Measurements from ENCODE around the gene SMARCC1.
"Not testable (repeated sequence)": the region's sequence is repeated elsewhere in the genome, so short reads cannot be mapped to it uniquely, and the experiment has no call there.

Gene SMARCC1

GRCh38 chr3:47746264-47746663, 35.4 kb downstream of the SMARCC1 start:
- Mint-ChIP-seq H3K36me3 (ENCODE audit: low read depth) (peaks cover 31% of the 10 kb centered on the region), H3K4me3 (no peak overlapping the region), H3K27ac (no peak overlapping the region), H3K4me1 (peaks cover 1% of the 10 kb centered on the region), H3K27me3 (no peaks in the 10 kb centered on the region), H3K9me3 (no peaks in the 10 kb centered on the region)
- ATAC-seq (no peak), DNase-seq (no peak)

DNA sequence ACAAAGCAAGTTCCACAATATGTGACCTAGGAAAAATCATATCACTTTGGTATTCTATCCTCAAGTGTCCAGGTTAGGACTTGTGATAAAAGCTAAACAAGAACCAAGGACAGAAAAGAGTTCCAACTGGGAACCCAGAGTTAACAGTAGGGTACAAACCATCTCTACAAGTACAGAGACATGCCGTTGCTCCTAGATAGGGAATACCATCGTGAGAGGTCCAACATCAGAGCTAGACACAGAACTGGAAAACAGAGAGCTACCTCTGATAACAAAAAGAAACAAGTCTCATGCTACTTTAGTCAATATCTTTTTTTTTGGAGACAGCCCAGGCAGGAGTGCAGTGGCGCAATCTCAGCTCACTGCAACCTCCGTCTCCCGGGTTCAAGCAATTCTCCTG, 37.8 kb downstream of the SMARCC1 start:
- H3K4me1 Mint-ChIP-seq = peaks cover 3% of the 10 kb centered on the region
- ATAC-seq (no peak), DNase-seq (no peak)
- H3K4me3 Mint-ChIP-seq = no peak overlapping the region
- peaks cover 28% of the 10 kb centered on the region for H3K36me3 Mint-ChIP-seq (ENCODE audit: low read depth)
- no peaks in the 10 kb centered on the region for H3K27me3 Mint-ChIP-seq
- H3K27ac Mint-ChIP-seq = no peak overlapping the region
- no peaks in the 10 kb centered on the region for H3K9me3 Mint-ChIP-seq

DNA sequence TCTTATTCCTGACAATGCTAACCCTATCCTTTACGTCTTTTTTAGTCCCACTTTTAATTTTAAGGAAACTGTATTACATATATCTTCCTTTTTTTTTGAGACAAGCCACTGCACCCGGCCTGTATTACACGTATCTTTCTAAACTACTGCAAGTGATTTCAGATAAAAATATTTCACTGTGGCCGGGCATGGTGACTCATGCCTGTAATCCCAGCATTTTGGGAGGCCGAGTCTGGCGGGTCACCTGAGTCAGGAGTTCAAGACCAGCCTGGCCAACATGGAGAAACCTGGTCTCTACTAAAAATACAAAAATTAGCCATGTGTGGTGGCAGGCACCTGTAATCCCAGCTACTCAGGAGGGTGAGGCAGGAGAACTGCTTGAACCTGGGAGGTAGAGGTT, 38.3 kb downstream of the SMARCC1 start:
- not testable (repeated sequence) for H3K4me1 Mint-ChIP-seq, DNase-seq, ATAC-seq, H3K4me3 Mint-ChIP-seq, H3K9me3 Mint-ChIP-seq, H3K27me3 Mint-ChIP-seq, H3K27ac Mint-ChIP-seq
- H3K36me3 Mint-ChIP-seq (ENCODE audit: low read depth) = peaks cover 28% of the 10 kb centered on the region

DNA sequence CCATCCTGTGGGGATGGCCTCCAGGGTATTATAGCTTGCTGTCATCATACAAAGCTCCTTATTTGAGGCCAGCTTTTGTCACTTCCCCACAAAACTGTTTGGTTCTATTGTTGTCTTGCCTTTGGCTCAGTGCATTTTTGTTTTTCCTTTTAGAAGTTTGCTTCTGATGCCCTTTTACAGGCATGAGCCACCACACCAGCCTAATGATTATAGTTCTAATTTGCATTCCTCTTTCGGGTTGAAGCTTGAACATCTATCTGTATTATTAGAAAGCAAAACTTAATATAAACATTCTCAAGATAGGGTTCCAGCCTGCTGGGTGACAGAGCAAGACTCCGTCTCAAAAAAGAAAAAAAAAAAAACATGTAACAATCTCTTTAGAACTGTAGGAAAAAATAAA, 39.8 kb downstream of the SMARCC1 start:
- Mint-ChIP-seq H3K4me3 (no peak overlapping the region), H3K4me1 (peaks cover 6% of the 10 kb centered on the region), H3K27ac (no peak overlapping the region), H3K9me3 (no peaks in the 10 kb centered on the region), H3K36me3 (ENCODE audit: low read depth) (peaks cover 30% of the 10 kb centered on the region), H3K27me3 (no peaks in the 10 kb centered on the region)
- ATAC-seq (no peak), DNase-seq (no peak)

DNA sequence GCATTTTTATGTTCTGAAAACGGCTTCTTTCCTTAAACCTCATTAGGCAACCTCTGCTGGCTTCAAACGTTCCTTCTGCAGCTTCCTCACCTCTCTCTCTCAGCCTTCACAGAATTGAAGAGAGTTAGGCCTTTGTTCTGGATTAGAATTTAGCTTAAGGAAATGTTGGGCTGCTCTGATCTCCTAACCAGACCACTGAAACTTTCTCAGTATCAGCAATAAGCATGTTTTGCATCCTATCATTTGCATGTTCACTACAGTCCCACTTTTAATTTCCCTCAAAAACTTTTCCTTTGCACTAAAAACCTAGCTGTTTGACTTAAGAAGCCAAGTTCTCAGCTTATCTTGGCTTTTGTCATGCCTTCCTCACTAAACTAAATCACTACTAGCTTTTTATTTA, 49.5 kb downstream of the SMARCC1 start:
- H3K27ac Mint-ChIP-seq = no peak overlapping the region

GRCh38 chr3:47731061-47731460, 50.6 kb downstream of the SMARCC1 start:
- H3K4me3 Mint-ChIP-seq = no peak overlapping the region
- peaks cover 57% of the 10 kb centered on the region for H3K36me3 Mint-ChIP-seq (ENCODE audit: low read depth)
- H3K27ac Mint-ChIP-seq = no peak overlapping the region
- no peaks in the 10 kb centered on the region for H3K9me3 Mint-ChIP-seq
- peaks cover 2% of the 10 kb centered on the region for H3K4me1 Mint-ChIP-seq
- no peaks in the 10 kb centered on the region for H3K27me3 Mint-ChIP-seq
- no peak for DNase-seq
- no peak for ATAC-seq

More for the DNA sequence above, 49.5 kb downstream of the SMARCC1 start:
- Mint-ChIP-seq H3K27me3 (no peaks in the 10 kb centered on the region), H3K9me3 (no peaks in the 10 kb centered on the region), H3K36me3 (ENCODE audit: low read depth) (peaks cover 55% of the 10 kb centered on the region), H3K4me1 (no peaks in the 10 kb centered on the region), H3K4me3 (no peak overlapping the region)
- no peak for ATAC-seq
- DNase-seq = no peak

DNA sequence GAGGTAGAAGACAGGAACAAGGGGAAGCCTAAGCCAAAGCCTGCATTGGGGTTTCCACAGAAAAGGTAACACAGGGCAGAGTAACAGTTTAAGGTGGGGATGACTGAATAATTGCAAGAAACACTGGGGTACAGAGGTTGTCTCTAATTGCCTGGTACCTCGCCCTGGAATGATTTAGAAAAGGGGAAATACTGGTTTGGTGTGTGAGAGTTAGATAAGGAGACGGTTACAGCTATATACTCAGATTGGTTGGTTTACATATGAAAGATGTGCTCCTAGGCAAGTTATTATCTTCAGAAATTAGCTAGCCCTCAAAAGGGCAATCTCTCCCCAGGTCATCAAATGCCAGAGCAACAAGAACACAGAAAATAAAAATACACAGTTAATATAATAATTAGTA, 58.8 kb downstream of the SMARCC1 start:
- DNase-seq (no peak), ATAC-seq (no peak)
- Mint-ChIP-seq H3K4me1 (peaks cover 2% of the 10 kb centered on the region), H3K27me3 (no peaks in the 10 kb centered on the region), H3K9me3 (no peaks in the 10 kb centered on the region), H3K36me3 (ENCODE audit: low read depth) (peaks cover 30% of the 10 kb centered on the region), H3K4me3 (no peak overlapping the region), H3K27ac (no peak overlapping the region)

GRCh38 chr3:47717448-47717847, 64.2 kb downstream of the SMARCC1 start:
- H3K4me3 Mint-ChIP-seq, H3K9me3 Mint-ChIP-seq, ATAC-seq, DNase-seq, H3K27me3 Mint-ChIP-seq: not testable (repeated sequence)
- H3K27ac Mint-ChIP-seq = peak overlapping the region; percentile 50
- H3K4me1 Mint-ChIP-seq = peaks cover 14% of the 10 kb centered on the region
- peaks cover 37% of the 10 kb centered on the region for H3K36me3 Mint-ChIP-seq (ENCODE audit: low read depth)

- H3K36me3 Mint-ChIP-seq (ENCODE audit: low read depth) = peaks cover 38% of the 10 kb centered on the region
- H3K4me3 Mint-ChIP-seq = no peak overlapping the region
- ATAC-seq (no peak), DNase-seq (no peak)
- no peaks in the 10 kb centered on the region for H3K9me3 Mint-ChIP-seq
- no peaks in the 10 kb centered on the region for H3K27me3 Mint-ChIP-seq
- H3K4me1 Mint-ChIP-seq = peaks cover 14% of the 10 kb centered on the region
- peak overlapping the region; percentile 77 for H3K27ac Mint-ChIP-seq
Observed at GRCh38 chr3:47716656-47717055, 65.0 kb downstream of the SMARCC1 start.

DNA sequence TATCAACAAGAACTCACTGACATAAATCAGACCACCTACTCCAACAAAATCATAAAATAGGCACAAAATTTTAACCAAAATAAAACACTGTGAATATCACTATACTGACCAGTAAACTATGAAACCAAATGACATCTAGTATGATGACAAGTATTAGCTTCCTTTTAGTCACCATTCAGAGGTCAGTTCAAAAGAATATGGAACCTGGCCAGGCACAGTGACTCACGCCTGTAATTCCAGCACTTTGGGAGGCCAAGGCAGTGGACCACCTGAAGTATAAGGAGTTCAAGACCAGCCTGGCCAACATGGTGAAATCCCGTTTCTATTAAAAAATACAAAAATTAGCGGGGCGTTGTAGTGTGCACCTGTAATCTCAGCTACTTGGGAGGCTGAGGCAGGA, 65.8 kb downstream of the SMARCC1 start:
- Mint-ChIP-seq H3K27ac (peak overlapping the region; percentile 44), H3K27me3 (no peaks in the 10 kb centered on the region), H3K4me3 (no peak overlapping the region), H3K4me1 (peaks cover 14% of the 10 kb centered on the region), H3K36me3 (ENCODE audit: low read depth) (peaks cover 39% of the 10 kb centered on the region), H3K9me3 (no peaks in the 10 kb centered on the region)
- DNase-seq (no peak), ATAC-seq (no peak)

- no peaks in the 10 kb centered on the region for H3K9me3 Mint-ChIP-seq
- H3K27ac Mint-ChIP-seq = peak overlapping the region; percentile 44
- DNase-seq = no peak
- no peak overlapping the region for H3K4me3 Mint-ChIP-seq
- no peaks in the 10 kb centered on the region for H3K27me3 Mint-ChIP-seq
- peaks cover 37% of the 10 kb centered on the region for H3K36me3 Mint-ChIP-seq (ENCODE audit: low read depth)
- H3K4me1 Mint-ChIP-seq = peaks cover 14% of the 10 kb centered on the region
- no peak for ATAC-seq
Observed at GRCh38 chr3:47714606-47715005, 67.1 kb downstream of the SMARCC1 start.

DNA sequence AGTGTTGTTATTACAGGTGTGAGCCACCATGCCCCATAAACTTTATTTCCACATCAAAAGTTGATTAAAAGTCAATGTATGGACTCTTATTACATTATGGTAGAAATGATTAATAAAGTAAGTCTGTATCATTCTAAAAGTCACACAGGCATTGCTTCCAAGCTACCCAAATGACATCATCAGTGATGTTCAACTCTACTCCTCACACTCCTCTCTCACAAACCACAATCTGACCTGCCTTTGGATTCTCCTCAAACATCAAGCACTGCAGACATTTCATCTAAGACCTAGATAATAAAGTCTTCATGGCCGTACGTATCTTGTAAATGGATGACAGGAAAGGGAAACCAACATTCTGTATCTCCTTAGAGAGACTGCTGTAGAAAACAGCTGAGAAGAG, 68.0 kb downstream of the SMARCC1 start:
- peaks cover 42% of the 10 kb centered on the region for H3K36me3 Mint-ChIP-seq (ENCODE audit: low read depth)

DNA sequence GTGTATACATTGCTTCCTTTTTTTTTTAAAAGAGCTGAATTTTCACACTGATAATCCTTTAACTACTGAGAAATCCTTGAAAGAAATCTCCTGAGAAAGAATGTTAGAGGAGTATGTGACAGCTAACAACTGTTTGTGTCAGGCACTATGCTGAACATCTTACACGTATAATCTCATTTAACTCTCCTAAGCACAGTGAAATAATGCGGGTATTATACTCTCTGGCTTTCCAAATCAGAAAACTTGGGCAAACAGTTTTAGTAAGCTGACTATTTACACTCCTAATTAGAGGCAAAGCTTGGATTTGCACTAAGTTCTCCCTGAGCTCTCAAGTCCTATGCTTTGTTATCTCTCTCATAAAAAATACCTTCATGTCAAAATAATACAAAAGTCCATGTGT, 69.3 kb downstream of the SMARCC1 start:
- Mint-ChIP-seq H3K4me1 (peaks cover 14% of the 10 kb centered on the region), H3K27ac (no peak overlapping the region), H3K4me3 (no peak overlapping the region), H3K36me3 (ENCODE audit: low read depth) (peaks cover 45% of the 10 kb centered on the region), H3K9me3 (no peaks in the 10 kb centered on the region), H3K27me3 (no peaks in the 10 kb centered on the region)
- ATAC-seq (no peak), DNase-seq (no peak)

More for the DNA sequence above, 68.0 kb downstream of the SMARCC1 start:
- ATAC-seq (no peak), DNase-seq (no peak)
- Mint-ChIP-seq H3K4me3 (no peak overlapping the region), H3K27ac (peak overlapping the region; percentile 36), H3K27me3 (no peaks in the 10 kb centered on the region), H3K4me1 (peaks cover 14% of the 10 kb centered on the region), H3K9me3 (no peaks in the 10 kb centered on the region)

GRCh38 chr3:47711596-47711995, 70.1 kb downstream of the SMARCC1 start:
- H3K27ac Mint-ChIP-seq = no peak overlapping the region
- peaks cover 48% of the 10 kb centered on the region for H3K36me3 Mint-ChIP-seq (ENCODE audit: low read depth)

DNA sequence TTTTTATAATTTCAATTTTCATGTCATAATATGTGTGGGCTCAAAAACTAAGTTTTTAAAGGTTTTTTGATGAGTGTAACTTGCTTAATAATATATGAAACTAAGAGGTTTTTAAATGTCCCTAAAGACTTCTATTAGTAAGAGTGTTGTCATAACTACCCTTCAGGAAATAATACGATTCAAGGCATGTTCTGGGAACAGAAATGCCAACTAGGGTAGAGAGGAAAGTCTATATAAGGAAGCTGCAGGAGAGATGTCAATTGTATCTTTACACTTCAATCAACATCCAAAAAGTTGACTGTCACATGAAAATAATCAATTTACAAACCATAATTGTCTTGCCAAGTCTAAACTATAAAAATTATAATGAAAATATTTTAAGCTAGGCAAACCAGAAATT, 76.3 kb downstream of the SMARCC1 start:
- Mint-ChIP-seq H3K27me3 (no peaks in the 10 kb centered on the region), H3K9me3 (no peaks in the 10 kb centered on the region), H3K36me3 (ENCODE audit: low read depth) (peaks cover 37% of the 10 kb centered on the region), H3K4me3 (no peak overlapping the region), H3K4me1 (no peaks in the 10 kb centered on the region), H3K27ac (no peak overlapping the region)
- DNase-seq (no peak), ATAC-seq (no peak)

More at GRCh38 chr3:47711596-47711995, 70.1 kb downstream of the SMARCC1 start:
- DNase-seq = no peak
- Mint-ChIP-seq H3K4me3 (no peak overlapping the region), H3K9me3 (no peaks in the 10 kb centered on the region), H3K27me3 (no peaks in the 10 kb centered on the region), H3K4me1 (peaks cover 10% of the 10 kb centered on the region)
- no peak for ATAC-seq

DNA sequence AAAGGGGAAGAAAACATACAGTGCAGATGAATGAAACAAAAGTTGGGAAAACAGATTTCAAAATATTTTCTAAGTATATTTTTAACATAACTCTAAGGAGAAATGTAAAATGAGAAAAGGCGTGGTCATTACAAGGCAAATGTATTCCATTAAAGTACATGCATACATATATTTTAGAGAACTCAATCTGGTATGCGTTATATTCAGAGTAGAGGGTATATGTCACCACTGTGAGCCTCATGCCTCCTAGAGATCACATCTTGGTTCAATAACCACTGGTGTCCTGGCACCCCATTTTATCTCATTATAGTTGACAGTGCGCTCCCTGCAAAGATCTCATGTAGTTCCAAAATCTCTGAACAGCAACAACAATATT, 77.5 kb downstream of the SMARCC1 start:
- H3K4me1 Mint-ChIP-seq = no peaks in the 10 kb centered on the region
- no peak overlapping the region for H3K27ac Mint-ChIP-seq
- no peak for ATAC-seq
- no peak for DNase-seq
- H3K4me3 Mint-ChIP-seq = no peak overlapping the region
- no peaks in the 10 kb centered on the region for H3K27me3 Mint-ChIP-seq
- H3K9me3 Mint-ChIP-seq = no peaks in the 10 kb centered on the region
- peaks cover 35% of the 10 kb centered on the region for H3K36me3 Mint-ChIP-seq (ENCODE audit: low read depth)

All from activated naive CD8-positive, alpha-beta T cell treated with anti-CD3 and anti-CD28 coated beads, Interleukin-2, amount 50 U/mL, for 24 hours (primary cell).